ENCODE data around the gene ZNF525. TPM values are rescaled to one million over a fixed set of nuclear protein-coding genes. Genes with fewer than 3 reads are reported as not detected.

The ZNF525 gene
- total RNA-seq, 1 experiment from 2014 or later: 37.7 TPM

DNA sequence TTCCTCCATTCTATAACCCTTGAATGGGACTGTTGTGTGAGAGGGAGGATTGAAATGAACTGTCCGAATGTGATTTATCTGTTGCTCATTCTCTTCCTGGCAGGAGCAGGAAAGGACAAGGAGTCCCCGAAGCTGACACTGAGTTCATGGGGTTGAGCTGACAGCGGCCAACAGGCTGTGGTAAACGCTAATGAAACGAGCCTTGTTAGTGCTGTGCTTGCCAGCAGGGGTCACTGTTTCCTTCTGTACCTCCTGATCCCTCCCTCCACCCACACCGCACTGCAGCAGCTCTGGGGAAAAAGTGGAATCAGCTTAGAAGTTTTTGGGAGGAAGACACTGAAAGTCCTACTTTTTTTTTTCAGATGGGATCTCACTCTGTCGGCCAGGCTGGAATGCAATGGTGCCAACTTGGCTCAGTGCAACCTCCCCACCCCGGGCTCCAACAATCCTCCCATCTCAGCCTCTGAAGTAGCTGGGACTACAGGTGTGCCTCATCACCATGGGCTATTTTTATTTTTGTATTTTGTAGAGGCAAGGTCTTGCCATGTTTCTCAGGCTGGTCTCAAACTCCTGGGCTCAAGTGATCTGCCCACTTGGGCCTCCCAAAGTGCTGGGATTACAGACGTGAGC lies 59.6 kb downstream of the ZNF525 start:
- Histone ChIP-seq H2AFZ (ENCODE audit: low read length) (no peak overlapping the region), H3K4me1 (ENCODE audit: insufficient read depth, low read length) (no peaks in the 10 kb centered on the region), H3K27ac (ENCODE audit: insufficient read length, low read depth, low read length) (no peak overlapping the region), H3K79me2 (ENCODE audit: insufficient read depth, low read length) (no peaks in the 10 kb centered on the region), H2AK5ac (ENCODE audit: insufficient read length, low read length) (no peak overlapping the region), H3T11ph (ENCODE audit: low read length) (no peak overlapping the region), H2BK12ac (ENCODE audit: insufficient read length, low read depth, low read length) (no peak overlapping the region), H3K4me2 (ENCODE audit: insufficient read depth, insufficient read length, low read length) (no peak overlapping the region), H4K8ac (replicated peaks; ENCODE audit: insufficient read length, low read depth, low read length) (no peak overlapping the region), H2BK20ac (ENCODE audit: low read depth, low read length, poor library complexity, severe bottlenecking) (no peak overlapping the region), H4K5ac (ENCODE audit: insufficient read length, low read depth, low read length) (no peak overlapping the region), H3K9ac (ENCODE audit: extremely low read depth, insufficient read length, low read length) (no peak overlapping the region), H3K14ac (ENCODE audit: insufficient read depth, low read length) (no peak overlapping the region), H3K23me2 (ENCODE audit: insufficient read length, low read depth, low read length, poor library complexity, severe bottlenecking) (no peaks in the 10 kb centered on the region), H3K9me3 (ENCODE audit: control insufficient read depth, low read depth, low read length) (no peaks in the 10 kb centered on the region), H3K18ac (ENCODE audit: insufficient read length, low read depth, low read length) (no peak overlapping the region), H3K4ac (ENCODE audit: low read depth, low read length) (no peak overlapping the region), H2BK120ac (ENCODE audit: low read depth, low read length, poor library complexity, severe bottlenecking) (no peak overlapping the region), H4K91ac (ENCODE audit: insufficient read length, low read depth, low read length) (no peak overlapping the region), H2BK15ac (ENCODE audit: low read depth, low read length) (no peak overlapping the region), H3K27me3 (ENCODE audit: insufficient read depth, low read length) (no peaks in the 10 kb centered on the region), H2BK5ac (ENCODE audit: insufficient read length, low read length) (no peak overlapping the region), H3K79me1 (ENCODE audit: insufficient read depth, low read depth, low read length, poor library complexity, severe bottlenecking) (no peaks in the 10 kb centered on the region), H4K20me1 (ENCODE audit: control insufficient read depth, insufficient read depth, insufficient read length) (no peaks in the 10 kb centered on the region), H3K56ac (ENCODE audit: insufficient read length, low read depth, low read length) (no peak overlapping the region), H3K23ac (ENCODE audit: insufficient read length, low read depth, low read length) (no peak overlapping the region)
- peak; percentile 87 for DNase-seq
- Mint-ChIP-seq H3K4me1 (peaks cover 14 to 23% of the 10 kb centered on the region in 2 experiments), H3K27me3 (ENCODE audit: low read depth) (no peaks in the 10 kb centered on the region), H3K36me3 (ENCODE audit: insufficient read depth in 1 of 3, low read depth in 3 of 3) (no peaks in the 10 kb centered on the region), H3K4me3 (no peak overlapping the region), H3K27ac (no peak overlapping the region), H3K9me3 (no peaks in the 10 kb centered on the region)
- TF ChIP-seq CTCF (conservative IDR thresholded peaks at IDR 0.05): peak; percentile 87
- no CpG with 5 or more reads among the region's 9 CpGs for WGBS (ENCODE audit: extremely low coverage, insufficient read length, low lambda C conversion rate)
